Keratinocyte (primary cell): ENCODE results near the gene ZNF423.

Experiments used
- CTCF ChIP-seq, 3 experiments: IDR thresholded peaks in 1 of 3; conservative IDR thresholded peaks in 1 of 3; optimal IDR thresholded peaks in 1 of 3; 2 replicates in 2 of 3; 3 replicates in 1 of 3; pipeline versions ENCODE3 to v1.5.1; 2011; ENCODE audit warnings: low read length in 3 of 3, mild to moderate bottlenecking in 3 of 3, moderate library complexity in 2 of 3, control low read depth in 1 of 3, inconsistent platforms in 1 of 3; ENCODE audit not compliant: insufficient read depth in 2 of 3; ENCODE audit errors: extremely low read depth in 1 of 3
- EZH2 ChIP-seq: IDR thresholded peaks from one replicate; pipeline ENCODE4 v1.6.1; 2012; ENCODE audit warnings: inconsistent platforms, mild to moderate bottlenecking, low read length, moderate library complexity

- TF ChIP-seq CTCF (optimal IDR thresholded peaks at IDR 0.05 in 1 of 3, IDR thresholded peaks at IDR 0.05 in 1 of 3, conservative IDR thresholded peaks at IDR 0.05 in 1 of 3; ENCODE audit: extremely low read depth in 1 of 3, insufficient read depth in 2 of 3, low read length in 3 of 3), result no peak
- TF ChIP-seq EZH2, result no peak
Observed at GRCh38 chr16:49695782-49696413, 160.0 kb downstream of the ZNF423 start.
